ENCODE data around the gene TRAPPC10. TPM values are rescaled to one million over a fixed set of nuclear protein-coding genes. Genes with fewer than 3 reads are reported as not detected.

The TRAPPC10 gene
- total RNA-seq, 4 donors from 2014 or later = 3.8 to 45.2 (median 22.9) TPM

GRCh38 chr21:44018127-44018526 lies 6.0 kb downstream of the TRAPPC10 start:
- H3K36me3 ChIP-seq = no peaks in the 10 kb centered on the region
- peaks cover 0 to 12% of the 10 kb centered on the region in 2 donors for H3K4me1 ChIP-seq
- no peaks in the 10 kb centered on the region for H3K27me3 ChIP-seq
- no peak overlapping the region for H3K27ac ChIP-seq
- H3K9me3 ChIP-seq = no peaks in the 10 kb centered on the region
- no peak overlapping the region for H3K4me3 ChIP-seq
- TF ChIP-seq POLR2A (IDR thresholded peaks at IDR 0.05) (no peak), CTCF (IDR thresholded peaks at IDR 0.05) (no peak)
- DNase-seq = no peak
- intact Hi-C loops (cut with DNase I; ENCODE audit: low total_unique reads) = no loop called here

- DNase-seq = no peak
- intact Hi-C loops (cut with DNase I; ENCODE audit: low total_unique reads) = no loop called here
- no peaks in the 10 kb centered on the region for H3K9me3 ChIP-seq
- H3K4me3 ChIP-seq = no peak overlapping the region
- H3K4me1 ChIP-seq = peaks cover 0 to 5% of the 10 kb centered on the region in 2 donors
- H3K27me3 ChIP-seq = no peaks in the 10 kb centered on the region
- H3K36me3 ChIP-seq = no peaks in the 10 kb centered on the region
- no peak for TF ChIP-seq POLR2A (IDR thresholded peaks at IDR 0.05)
- no peak for TF ChIP-seq CTCF (IDR thresholded peaks at IDR 0.05)
- H3K27ac ChIP-seq = no peak overlapping the region
These were observed 6.9 kb downstream of the TRAPPC10 start for GRCh38 chr21:44018813-44019567.

GRCh38 chr21:44019568-44019958 lies 7.5 kb downstream of the TRAPPC10 start:
- Histone ChIP-seq H3K27ac (no peak overlapping the region), H3K4me3 (no peak overlapping the region), H3K4me1 (peaks cover 0 to 3% of the 10 kb centered on the region in 2 donors), H3K27me3 (no peaks in the 10 kb centered on the region), H3K9me3 (no peaks in the 10 kb centered on the region), H3K36me3 (no peaks in the 10 kb centered on the region)
- DNase-seq = no peak
- no peak for TF ChIP-seq POLR2A (IDR thresholded peaks at IDR 0.05)
- no peak for TF ChIP-seq CTCF (IDR thresholded peaks at IDR 0.05)
- intact Hi-C loops (cut with DNase I; ENCODE audit: low total_unique reads) = no loop called here

GRCh38 chr21:44020551-44020950 lies 8.4 kb downstream of the TRAPPC10 start:
- DNase-seq = no peak
- no peak for TF ChIP-seq POLR2A (IDR thresholded peaks at IDR 0.05)
- no peak for TF ChIP-seq CTCF (IDR thresholded peaks at IDR 0.05)
- H3K9me3 ChIP-seq = no peaks in the 10 kb centered on the region
- H3K27ac ChIP-seq = no peak overlapping the region
- H3K4me1 ChIP-seq = peaks cover 0 to 3% of the 10 kb centered on the region in 2 donors
- intact Hi-C loops (cut with DNase I; ENCODE audit: low total_unique reads) = no loop called here
- no peaks in the 10 kb centered on the region for H3K27me3 ChIP-seq
- H3K36me3 ChIP-seq = no peaks in the 10 kb centered on the region
- no peak overlapping the region for H3K4me3 ChIP-seq

- no peak for DNase-seq
- no peak overlapping the region for H3K4me3 ChIP-seq
- H3K36me3 ChIP-seq = no peaks in the 10 kb centered on the region
- H3K9me3 ChIP-seq = no peaks in the 10 kb centered on the region
- no peaks in the 10 kb centered on the region for H3K27me3 ChIP-seq
- no peak for TF ChIP-seq CTCF (IDR thresholded peaks at IDR 0.05)
- no peak for TF ChIP-seq POLR2A (IDR thresholded peaks at IDR 0.05)
- intact Hi-C loops (cut with DNase I; ENCODE audit: low total_unique reads) = no loop called here
- peaks cover 0 to 3% of the 10 kb centered on the region in 2 donors for H3K4me1 ChIP-seq
- H3K27ac ChIP-seq = no peak overlapping the region
These were observed 9.0 kb downstream of the TRAPPC10 start for GRCh38 chr21:44021064-44021463.

Measured in uterus (tissue), 4 donors.